ENCODE measurements around the gene SUSD3. TPM values are rescaled to one million over a fixed set of nuclear protein-coding genes. Genes with fewer than 3 reads are reported as not detected.
"Not testable (repeated sequence)": the region's sequence is repeated elsewhere in the genome, so short reads cannot be mapped to it uniquely, and the experiment has no call there.

Gene SUSD3
- polyA plus RNA-seq, 4 donors, result 8.5 to 10.3 (median 10.2) TPM

GRCh38 chr9:93091453-93092081, 33.1 kb downstream of the SUSD3 start:
- no peak for DNase-seq (ENCODE audit: low read depth in 4 of 4, low spot score in 2 of 4)

GRCh38 chr9:93092251-93092991, 33.9 kb downstream of the SUSD3 start:
- DNase-seq (ENCODE audit: low read depth in 4 of 4, low spot score in 2 of 4), result no peak

- peak in 1 of 4 donors; percentile 40 for DNase-seq (ENCODE audit: low read depth in 4 of 4, low spot score in 2 of 4)
These were observed 34.8 kb downstream of the SUSD3 start for GRCh38 chr9:93093127-93093876.

GRCh38 chr9:93093877-93094657, 35.6 kb downstream of the SUSD3 start:
- no peak for DNase-seq (ENCODE audit: low read depth in 4 of 4, low spot score in 2 of 4)

- DNase-seq (ENCODE audit: low read depth in 4 of 4, low spot score in 2 of 4), result no peak
These were observed 36.2 kb downstream of the SUSD3 start for GRCh38 chr9:93094658-93095204.

- peak; percentile 86 to 98 (median 97) for DNase-seq (ENCODE audit: low read depth in 4 of 4, low spot score in 2 of 4)
These were observed 37.0 kb downstream of the SUSD3 start for GRCh38 chr9:93095205-93096130.

- DNase-seq (ENCODE audit: low read depth in 4 of 4, low spot score in 2 of 4), result no peak
These were observed 37.8 kb downstream of the SUSD3 start, which contains the start of gene CARD19 for GRCh38 chr9:93096131-93096802. Gene CARD19, plus strand, starts transcription at chr9:93096217. Its CDS starts 129 bp downstream, at chr9:93096346.

GRCh38 chr9:93096811-93097382, 38.4 kb downstream of the SUSD3 start:
- no peak for DNase-seq (ENCODE audit: low read depth in 4 of 4, low spot score in 2 of 4)

GRCh38 chr9:93097511-93098201, 39.2 kb downstream of the SUSD3 start:
- no peak for DNase-seq (ENCODE audit: low read depth in 4 of 4, low spot score in 2 of 4)

- no peak for DNase-seq (ENCODE audit: low read depth in 4 of 4, low spot score in 2 of 4)
These were observed 39.9 kb downstream of the SUSD3 start for GRCh38 chr9:93098236-93098946.

GRCh38 chr9:93099551-93100275, 41.2 kb downstream of the SUSD3 start:
- no peak for DNase-seq (ENCODE audit: low read depth in 4 of 4, low spot score in 2 of 4)

- no peak for DNase-seq (ENCODE audit: low read depth in 4 of 4, low spot score in 2 of 4)
These were observed 41.8 kb downstream of the SUSD3 start for GRCh38 chr9:93100276-93100636.

GRCh38 chr9:93101086-93101485, 42.6 kb downstream of the SUSD3 start:
- DNase-seq (ENCODE audit: low read depth in 4 of 4, low spot score in 2 of 4), result not testable (repeated sequence)

GRCh38 chr9:93105620-93106019, 47.1 kb downstream of the SUSD3 start:
- DNase-seq (ENCODE audit: low read depth in 4 of 4, low spot score in 2 of 4), result no peak

GRCh38 chr9:93107151-93107824, 48.8 kb downstream of the SUSD3 start:
- DNase-seq (ENCODE audit: low read depth in 4 of 4, low spot score in 2 of 4), result no peak

- no peak for DNase-seq (ENCODE audit: low read depth in 4 of 4, low spot score in 2 of 4)
These were observed 49.3 kb downstream of the SUSD3 start for GRCh38 chr9:93107825-93108161.
